Measurements from ENCODE around the gene PMEPA1.
A peak's percentile ranks its signal among the peaks of the same experiment; 100 is the strongest.

PMEPA1 gene

GRCh38 chr20:57709823-57710799 is at the start of gene PMEPA1 (continued):
- TF ChIP-seq ZNF518A (tag by site-specific recombination; conservative IDR thresholded peaks at IDR 0.05; ENCODE audit: low read depth) (no peak), ZNF600 (tag by site-specific recombination; IDR thresholded peaks at IDR 0.05) (no peak; the same call in 1 of the 2 replicates), ZNF521 (tag by site-specific recombination; IDR thresholded peaks at IDR 0.05) (no peak), ZBTB48 (tag by site-specific recombination; IDR thresholded peaks at IDR 0.05) (peak; percentile 85), HOXD13 (CRISPR knock-in tag; IDR thresholded peaks at IDR 0.05; ENCODE audit: borderline replicate concordance) (no peak), ZNF24 (tag by site-specific recombination; IDR thresholded peaks at IDR 0.05) (no peak), MEIS1 (CRISPR knock-in tag; IDR thresholded peaks at IDR 0.05; ENCODE audit: borderline replicate concordance) (no peak), TSHZ1 (tag by site-specific recombination; IDR thresholded peaks at IDR 0.05; ENCODE audit: borderline replicate concordance) (peak; percentile 33; the same call in 1 of the 2 replicates), ZNF837 (tag by site-specific recombination; IDR thresholded peaks at IDR 0.05) (no peak), ZNF335 (tag by site-specific recombination; conservative IDR thresholded peaks at IDR 0.05) (peak; percentile 98), ZNF121 (tag by site-specific recombination; IDR thresholded peaks at IDR 0.05) (no peak), ZNF449 (tag by site-specific recombination; IDR thresholded peaks at IDR 0.05) (no peak), SCRT1 (tag by site-specific recombination; IDR thresholded peaks at IDR 0.05; ENCODE audit: borderline replicate concordance) (no peak), KLF9 (tag by site-specific recombination; IDR thresholded peaks at IDR 0.05; ENCODE audit: low read depth) (peak; percentile 86), KLF17 (tag by site-specific recombination; IDR thresholded peaks at IDR 0.05) (peak; percentile 75), SETDB1 (IDR thresholded peaks at IDR 0.05; ENCODE audit: insufficient read length, low read length) (no peak), SP2 (tag by site-specific recombination; IDR thresholded peaks at IDR 0.05) (peak; percentile 81), ZFP41 (tag by site-specific recombination; IDR thresholded peaks at IDR 0.05; ENCODE audit: borderline replicate concordance) (no peak), ZNF776 (tag by site-specific recombination; IDR thresholded peaks at IDR 0.05; ENCODE audit: borderline replicate concordance) (no peak)
- TF ChIP-seq, protein P1, sequence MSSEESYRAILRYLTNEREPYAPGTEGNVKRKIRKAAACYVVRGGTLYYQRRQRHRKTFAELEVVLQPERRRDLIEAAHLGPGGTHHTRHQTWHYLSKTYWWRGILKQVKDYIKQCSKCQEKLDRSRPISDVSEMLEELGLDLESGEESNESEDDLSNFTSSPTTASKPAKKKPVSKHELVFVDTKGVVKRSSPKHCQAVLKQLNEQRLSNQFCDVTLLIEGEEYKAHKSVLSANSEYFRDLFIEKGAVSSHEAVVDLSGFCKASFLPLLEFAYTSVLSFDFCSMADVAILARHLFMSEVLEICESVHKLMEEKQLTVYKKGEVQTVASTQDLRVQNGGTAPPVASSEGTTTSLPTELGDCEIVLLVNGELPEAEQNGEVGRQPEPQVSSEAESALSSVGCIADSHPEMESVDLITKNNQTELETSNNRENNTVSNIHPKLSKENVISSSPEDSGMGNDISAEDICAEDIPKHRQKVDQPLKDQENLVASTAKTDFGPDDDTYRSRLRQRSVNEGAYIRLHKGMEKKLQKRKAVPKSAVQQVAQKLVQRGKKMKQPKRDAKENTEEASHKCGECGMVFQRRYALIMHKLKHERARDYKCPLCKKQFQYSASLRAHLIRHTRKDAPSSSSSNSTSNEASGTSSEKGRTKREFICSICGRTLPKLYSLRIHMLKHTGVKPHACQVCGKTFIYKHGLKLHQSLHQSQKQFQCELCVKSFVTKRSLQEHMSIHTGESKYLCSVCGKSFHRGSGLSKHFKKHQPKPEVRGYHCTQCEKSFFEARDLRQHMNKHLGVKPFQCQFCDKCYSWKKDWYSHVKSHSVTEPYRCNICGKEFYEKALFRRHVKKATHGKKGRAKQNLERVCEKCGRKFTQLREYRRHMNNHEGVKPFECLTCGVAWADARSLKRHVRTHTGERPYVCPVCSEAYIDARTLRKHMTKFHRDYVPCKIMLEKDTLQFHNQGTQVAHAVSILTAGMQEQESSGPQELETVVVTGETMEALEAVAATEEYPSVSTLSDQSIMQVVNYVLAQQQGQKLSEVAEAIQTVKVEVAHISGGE (tag by site-specific recombination; conservative IDR thresholded peaks at IDR 0.05; ENCODE audit: low read depth): no peak; the same call in none of the 2 replicates
- TF ChIP-seq, protein P2, sequence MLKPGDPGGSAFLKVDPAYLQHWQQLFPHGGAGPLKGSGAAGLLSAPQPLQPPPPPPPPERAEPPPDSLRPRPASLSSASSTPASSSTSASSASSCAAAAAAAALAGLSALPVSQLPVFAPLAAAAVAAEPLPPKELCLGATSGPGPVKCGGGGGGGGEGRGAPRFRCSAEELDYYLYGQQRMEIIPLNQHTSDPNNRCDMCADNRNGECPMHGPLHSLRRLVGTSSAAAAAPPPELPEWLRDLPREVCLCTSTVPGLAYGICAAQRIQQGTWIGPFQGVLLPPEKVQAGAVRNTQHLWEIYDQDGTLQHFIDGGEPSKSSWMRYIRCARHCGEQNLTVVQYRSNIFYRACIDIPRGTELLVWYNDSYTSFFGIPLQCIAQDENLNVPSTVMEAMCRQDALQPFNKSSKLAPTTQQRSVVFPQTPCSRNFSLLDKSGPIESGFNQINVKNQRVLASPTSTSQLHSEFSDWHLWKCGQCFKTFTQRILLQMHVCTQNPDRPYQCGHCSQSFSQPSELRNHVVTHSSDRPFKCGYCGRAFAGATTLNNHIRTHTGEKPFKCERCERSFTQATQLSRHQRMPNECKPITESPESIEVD (tag by site-specific recombination; IDR thresholded peaks at IDR 0.05): no peak
